Measurements from ENCODE around the gene CRK. TPM values are rescaled to one million over a fixed set of nuclear protein-coding genes. Genes with fewer than 3 reads are reported as not detected.
"Not testable (repeated sequence)": the region's sequence is repeated elsewhere in the genome, so short reads cannot be mapped to it uniquely, and the experiment has no call there.

Gene CRK
- total and polyA plus RNA-seq, 9 donors = 31.7 to 60.6 (median 43.3) TPM

GRCh38 chr17:1422885-1423284 is 33.1 kb downstream of the CRK start:
- no peak for DNase-seq
- Histone ChIP-seq H3K9me3 (no peaks in the 10 kb centered on the region), H3K4me3 (no peak overlapping the region), H3K27ac (no peak overlapping the region), H3K4me1 (ENCODE audit: insufficient read depth) (no peaks in the 10 kb centered on the region), H3K36me3 (no peaks in the 10 kb centered on the region), H3K27me3 (no peaks in the 10 kb centered on the region)
- no peak for TF ChIP-seq POLR2A (IDR thresholded peaks at IDR 0.05)
- no peak for TF ChIP-seq CTCF (IDR thresholded peaks at IDR 0.05)
- TF ChIP-seq EP300 (IDR thresholded peaks at IDR 0.05) = no peak
- 34 to 48% (median 47%) methylated on average over 7 of the region's 7 CpGs for WGBS, 3 donors
- intact Hi-C loops (cut with DNase I) = no loop called here

- no peaks in the 10 kb centered on the region for H3K9me3 ChIP-seq
- H3K27me3 ChIP-seq = no peaks in the 10 kb centered on the region
- H3K36me3 ChIP-seq = no peaks in the 10 kb centered on the region
- WGBS, 3 donors = 91 to 93% (median 91%) methylated on average over 11 of the region's 11 CpGs
- no peak for DNase-seq
- intact Hi-C loops (cut with DNase I) = no loop called here
- TF ChIP-seq CTCF (IDR thresholded peaks at IDR 0.05) (no peak), EP300 (IDR thresholded peaks at IDR 0.05) (no peak), POLR2A (IDR thresholded peaks at IDR 0.05) (no peak)
- H3K27ac ChIP-seq = no peak overlapping the region
- no peaks in the 10 kb centered on the region for H3K4me1 ChIP-seq (ENCODE audit: insufficient read depth)
- no peak overlapping the region for H3K4me3 ChIP-seq
Measured at GRCh38 chr17:1421470-1421869, 34.6 kb downstream of the CRK start.

- intact Hi-C loops (cut with DNase I) = no loop called here
- WGBS, 3 donors = 78 to 84% (median 83%) methylated on average over 2 of the region's 2 CpGs
- H3K36me3 ChIP-seq = no peaks in the 10 kb centered on the region
Measured at GRCh38 chr17:1420981-1421380, 35.1 kb downstream of the CRK start.

GRCh38 chr17:1420163-1420562 is 35.9 kb downstream of the CRK start:
- WGBS, 3 donors = 93 to 98% (median 94%) methylated on average over 11 of the region's 11 CpGs

More at GRCh38 chr17:1420981-1421380, 35.1 kb downstream of the CRK start:
- Histone ChIP-seq H3K27me3 (no peaks in the 10 kb centered on the region), H3K27ac (no peak overlapping the region), H3K4me3 (no peak overlapping the region), H3K9me3 (no peaks in the 10 kb centered on the region), H3K4me1 (ENCODE audit: insufficient read depth) (no peaks in the 10 kb centered on the region)
- DNase-seq = no peak
- TF ChIP-seq CTCF (IDR thresholded peaks at IDR 0.05) = no peak
- no peak for TF ChIP-seq POLR2A (IDR thresholded peaks at IDR 0.05)
- no peak for TF ChIP-seq EP300 (IDR thresholded peaks at IDR 0.05)

GRCh38 chr17:1418476-1418875 is 37.6 kb downstream of the CRK start:
- H3K36me3 ChIP-seq; intact Hi-C loops (cut with DNase I); H3K4me3 ChIP-seq; H3K4me1 ChIP-seq (ENCODE audit: insufficient read depth); H3K27ac ChIP-seq; H3K9me3 ChIP-seq; H3K27me3 ChIP-seq; DNase-seq: not testable (repeated sequence)
- WGBS, 3 donors = 88 to 91% (median 90%) methylated on average over 10 of the region's 10 CpGs

More at GRCh38 chr17:1420163-1420562, 35.9 kb downstream of the CRK start:
- DNase-seq = no peak
- intact Hi-C loops (cut with DNase I) = no loop called here
- H3K36me3 ChIP-seq = no peaks in the 10 kb centered on the region
- H3K9me3 ChIP-seq = no peaks in the 10 kb centered on the region
- no peak overlapping the region for H3K4me3 ChIP-seq
- TF ChIP-seq CTCF (IDR thresholded peaks at IDR 0.05) = no peak
- no peak for TF ChIP-seq EP300 (IDR thresholded peaks at IDR 0.05)
- TF ChIP-seq POLR2A (IDR thresholded peaks at IDR 0.05) = no peak
- H3K27me3 ChIP-seq = no peaks in the 10 kb centered on the region
- H3K4me1 ChIP-seq (ENCODE audit: insufficient read depth) = no peaks in the 10 kb centered on the region
- no peak overlapping the region for H3K27ac ChIP-seq
